SK-N-SH (cell line): ENCODE data around the gene GNAI3.

Experiments used
- CHD2 ChIP-seq: fragments of 150-350 bp; IDR thresholded peaks from 2 replicates; pipeline ENCODE4 v1.6.1; 2018; ENCODE audit warnings: low read length; ENCODE audit not compliant: partially characterized antibody
- CTCF ChIP-seq: fragments of 200-600 bp; sonication (generic); IDR thresholded peaks from 2 replicates; pipeline ENCODE4 v1.6.1; 2017; ENCODE audit warnings: antibody characterized with exemption, mild to moderate bottlenecking, moderate library complexity
- FOSL2 ChIP-seq: IDR thresholded peaks from 2 replicates; pipeline ENCODE4 v1.4.0; 2012; ENCODE audit warnings: low read depth, mild to moderate bottlenecking, moderate library complexity, borderline replicate concordance
- NFIC ChIP-seq: IDR thresholded peaks from 2 replicates; pipeline ENCODE4 v1.4.0; 2012; ENCODE audit warnings: borderline replicate concordance
- PBX3 ChIP-seq: IDR thresholded peaks from 2 replicates; pipeline ENCODE4; 2012
- POLR2AphosphoS5 ChIP-seq: IDR thresholded peaks from 2 replicates; pipeline ENCODE4 v1.6.1; 2012; ENCODE audit warnings: low read depth, low read length
- REST ChIP-seq: IDR thresholded peaks from 2 replicates; pipeline ENCODE4 v1.6.1; 2012; ENCODE audit warnings: mild to moderate bottlenecking, low read depth, low read length, moderate library complexity
- RXRA ChIP-seq: IDR thresholded peaks from 2 replicates; pipeline ENCODE4 v1.4.0; 2012; ENCODE audit warnings: low read depth, mild to moderate bottlenecking, borderline replicate concordance
- SMC3 ChIP-seq: IDR thresholded peaks from 2 replicates; pipeline ENCODE4 v1.6.1; 2012; ENCODE audit warnings: low read depth, low read length, improper control_type of control experiment
- USF2 ChIP-seq: fragments of 150-350 bp; IDR thresholded peaks from 2 replicates; pipeline ENCODE4 v1.6.1; 2017; ENCODE audit warnings: antibody characterized with exemption, low read length, low read depth, borderline replicate concordance
- YY1 ChIP-seq: IDR thresholded peaks from 2 replicates; pipeline ENCODE4 v1.4.0; 2012; ENCODE audit warnings: low read depth, mild to moderate bottlenecking
- ZBTB33 ChIP-seq: IDR thresholded peaks from 2 replicates; pipeline ENCODE4 v1.4.0; 2012; ENCODE audit warnings: low read depth, borderline replicate concordance

GRCh38 chr1:109548321-109549267 is at the start of gene GNAI3:
- TF ChIP-seq CTCF (no peak), PBX3 (no peak), REST (peak; percentile 52; the same call in 1 of the 2 replicates), YY1 (peak; percentile 54; the same call in 1 of the 2 replicates), NFIC (no peak), POLR2AphosphoS5 (peak; percentile 98), USF2 (no peak), ZBTB33 (no peak), SMC3 (peak; percentile 24; the same call in 1 of the 2 replicates), FOSL2 (no peak), CHD2 (no peak), RXRA (no peak)
